Osteocyte (in vitro differentiated cells): ENCODE data around the gene NUCB1. TPM values are rescaled to one million over a fixed set of nuclear protein-coding genes. Genes with fewer than 3 reads are reported as not detected.
"Not testable (repeated sequence)": the region's sequence is repeated elsewhere in the genome, so short reads cannot be mapped to it uniquely, and the experiment has no call there.

Source experiments
- DNase-seq: peaks from one replicate; pipeline ENCODE4 v3.0.0; 2021; ENCODE audit warnings: mixed read lengths; ENCODE audit not compliant: unreplicated experiment; ENCODE audit errors: extremely low spot score
- H3K27ac Mint-ChIP-seq: one replicate; pipeline ENCODE4 v1.8.0; 2021; ENCODE audit warnings: mild to moderate bottlenecking, mixed read lengths; ENCODE audit not compliant: unreplicated experiment
- H3K27me3 Mint-ChIP-seq: one replicate; pipeline ENCODE4 v1.8.0; 2021; ENCODE audit warnings: mixed read lengths; ENCODE audit not compliant: unreplicated experiment
- H3K36me3 Mint-ChIP-seq: one replicate; pipeline ENCODE4 v1.8.0; 2021; ENCODE audit warnings: mixed read lengths; ENCODE audit not compliant: unreplicated experiment
- H3K4me1 Mint-ChIP-seq: one replicate; pipeline ENCODE4 v1.8.0; 2021; ENCODE audit warnings: mixed read lengths; ENCODE audit not compliant: unreplicated experiment
- H3K4me3 Mint-ChIP-seq: one replicate; pipeline ENCODE4 v1.8.0; 2021; ENCODE audit warnings: mild to moderate bottlenecking, moderate library complexity, mixed read lengths; ENCODE audit not compliant: unreplicated experiment
- H3K9me3 Mint-ChIP-seq: one replicate; pipeline ENCODE4 v1.8.0; 2021; ENCODE audit warnings: mixed read lengths; ENCODE audit not compliant: unreplicated experiment
- total RNA-seq: library from RNA; stranded (reverse); gene quantifications from 2 replicates; pipeline ENCODE4 v1.2.1, GENCODE V29; 2021
- TF ChIP-seq, protein P1 (sequence below): fragments of 200-600 bp; sonication (generic); IDR thresholded peaks from 2 replicates; pipeline ENCODE4 v1.5.0; 2021; ENCODE audit warnings: antibody characterized with exemption, mild to moderate bottlenecking, moderate library complexity

The NUCB1 gene
- total RNA-seq, 1 donor from 2014 or later: 260 TPM

DNA sequence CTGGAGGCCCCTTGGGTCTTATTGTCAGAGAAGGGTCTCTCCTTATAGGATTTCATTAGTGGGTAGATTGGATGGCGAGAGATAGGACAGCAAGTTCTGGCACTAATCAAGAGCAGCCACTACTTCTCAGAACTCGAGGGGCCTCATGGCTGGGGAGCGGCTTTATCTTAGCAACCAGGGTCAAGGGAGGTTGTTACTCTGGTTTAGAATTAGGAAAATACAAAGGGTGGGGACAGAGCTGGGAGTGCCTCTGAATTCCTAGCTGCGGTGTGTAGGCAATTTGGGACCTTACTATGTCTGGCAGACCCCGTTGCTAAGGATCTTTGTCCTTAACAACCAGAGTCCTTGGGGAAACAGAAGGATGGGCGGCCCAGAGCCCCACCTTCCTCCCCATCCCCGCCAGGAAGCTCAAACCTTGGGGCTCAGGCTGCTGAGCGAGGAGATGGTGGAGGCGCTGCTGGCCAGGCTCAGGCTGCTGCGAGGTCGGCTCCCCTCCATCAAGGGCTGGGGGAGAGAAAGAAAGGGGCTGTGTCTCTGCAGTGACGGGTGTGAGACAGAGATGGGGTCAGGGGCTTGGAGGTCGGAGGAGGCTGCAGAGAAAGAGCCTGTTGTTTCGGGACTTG lies 32.9 kb upstream of the NUCB1 start:
- no peak for DNase-seq
- peak overlapping the region; percentile 86 for H3K4me3 Mint-ChIP-seq
- H3K36me3 Mint-ChIP-seq: peaks cover 10% of the 10 kb centered on the region
- H3K9me3 Mint-ChIP-seq: no peaks in the 10 kb centered on the region
- peak overlapping the region; percentile 98 for H3K27ac Mint-ChIP-seq
- H3K27me3 Mint-ChIP-seq: no peaks in the 10 kb centered on the region
- H3K4me1 Mint-ChIP-seq: peaks cover 28% of the 10 kb centered on the region
- TF ChIP-seq, protein P1, sequence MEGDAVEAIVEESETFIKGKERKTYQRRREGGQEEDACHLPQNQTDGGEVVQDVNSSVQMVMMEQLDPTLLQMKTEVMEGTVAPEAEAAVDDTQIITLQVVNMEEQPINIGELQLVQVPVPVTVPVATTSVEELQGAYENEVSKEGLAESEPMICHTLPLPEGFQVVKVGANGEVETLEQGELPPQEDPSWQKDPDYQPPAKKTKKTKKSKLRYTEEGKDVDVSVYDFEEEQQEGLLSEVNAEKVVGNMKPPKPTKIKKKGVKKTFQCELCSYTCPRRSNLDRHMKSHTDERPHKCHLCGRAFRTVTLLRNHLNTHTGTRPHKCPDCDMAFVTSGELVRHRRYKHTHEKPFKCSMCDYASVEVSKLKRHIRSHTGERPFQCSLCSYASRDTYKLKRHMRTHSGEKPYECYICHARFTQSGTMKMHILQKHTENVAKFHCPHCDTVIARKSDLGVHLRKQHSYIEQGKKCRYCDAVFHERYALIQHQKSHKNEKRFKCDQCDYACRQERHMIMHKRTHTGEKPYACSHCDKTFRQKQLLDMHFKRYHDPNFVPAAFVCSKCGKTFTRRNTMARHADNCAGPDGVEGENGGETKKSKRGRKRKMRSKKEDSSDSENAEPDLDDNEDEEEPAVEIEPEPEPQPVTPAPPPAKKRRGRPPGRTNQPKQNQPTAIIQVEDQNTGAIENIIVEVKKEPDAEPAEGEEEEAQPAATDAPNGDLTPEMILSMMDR: no peak

DNA sequence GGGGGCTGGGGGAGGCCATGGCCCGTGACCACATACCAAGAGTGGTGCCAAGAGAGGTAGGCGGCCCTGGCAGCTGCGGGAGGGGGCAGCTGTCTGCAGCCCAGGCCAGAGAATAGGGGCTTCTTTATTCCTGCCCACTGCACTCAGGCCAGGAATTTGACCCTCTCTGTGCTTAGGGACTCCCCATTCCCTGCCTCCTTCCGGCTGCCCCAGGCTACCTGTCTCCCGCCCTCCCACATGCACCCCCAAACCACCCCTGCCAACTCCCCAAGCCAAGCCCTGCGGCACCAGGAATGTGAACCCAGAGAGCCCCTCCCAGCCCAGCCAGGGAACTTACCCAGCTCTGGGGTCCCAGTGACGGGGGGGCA lies 32.4 kb upstream of the NUCB1 start:
- no peaks in the 10 kb centered on the region for H3K9me3 Mint-ChIP-seq
- peaks cover 10% of the 10 kb centered on the region for H3K36me3 Mint-ChIP-seq
- peak overlapping the region; percentile 86 for H3K4me3 Mint-ChIP-seq
- peaks cover 28% of the 10 kb centered on the region for H3K4me1 Mint-ChIP-seq
- TF ChIP-seq, protein P1: no peak
- no peaks in the 10 kb centered on the region for H3K27me3 Mint-ChIP-seq
- no peak for DNase-seq
- peak overlapping the region; percentile 98 for H3K27ac Mint-ChIP-seq

DNA sequence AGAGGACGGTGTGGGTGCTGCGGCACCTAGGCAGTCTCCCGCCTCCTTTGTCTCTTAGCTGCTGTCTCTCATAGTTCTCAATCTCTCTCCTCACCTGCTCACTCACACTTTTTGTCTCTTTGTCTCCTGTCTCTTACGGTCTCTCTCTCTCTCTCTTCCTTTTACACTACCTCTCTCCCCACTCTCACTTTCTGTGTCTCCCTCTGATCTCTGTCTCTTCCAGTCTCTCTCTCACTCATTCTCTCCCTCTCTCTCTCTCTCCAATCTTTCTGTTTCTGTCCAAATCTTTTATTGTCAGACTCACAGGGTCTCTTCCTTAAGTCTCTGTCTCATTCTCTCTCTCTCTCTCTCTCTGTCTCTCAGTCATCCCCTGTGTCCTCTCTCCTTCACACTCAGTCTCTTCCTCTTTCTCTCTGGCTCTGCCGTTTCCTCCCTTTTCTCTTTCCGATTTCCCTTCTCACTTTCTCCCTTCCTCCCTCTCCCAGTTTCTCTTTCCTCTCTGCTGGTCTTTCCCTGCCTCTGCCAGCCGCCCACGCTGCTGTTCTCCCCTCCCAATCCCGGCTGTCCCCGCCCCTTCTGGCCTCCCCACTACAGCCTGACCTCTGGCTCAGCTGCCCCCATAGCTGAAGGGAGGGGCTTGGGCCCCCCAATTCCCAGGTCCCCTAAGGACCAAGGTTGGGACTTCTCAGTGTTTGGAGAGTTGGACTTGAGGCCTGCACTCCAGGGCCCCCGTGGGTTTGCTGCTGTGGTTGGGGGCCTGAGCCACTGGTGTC lies 31.8 kb upstream of the NUCB1 start, which contains the start of gene PLEKHA4:
PLEKHA4 (minus strand) TSS at position 504 of the 773 bp plus-strand sequence. CDS start 997 bp downstream, outside the sequence.
- Mint-ChIP-seq H3K9me3 (no peaks in the 10 kb centered on the region), H3K4me1 (peaks cover 30% of the 10 kb centered on the region), H3K4me3 (peak within 1 kb of the TSS; percentile 86), H3K27me3 (no peaks in the 10 kb centered on the region), H3K36me3 (peaks cover 11% of the 10 kb centered on the region), H3K27ac (peak within 1 kb of the TSS; percentile 98)
- no peak for DNase-seq
- TF ChIP-seq, protein P1: no peak

DNA sequence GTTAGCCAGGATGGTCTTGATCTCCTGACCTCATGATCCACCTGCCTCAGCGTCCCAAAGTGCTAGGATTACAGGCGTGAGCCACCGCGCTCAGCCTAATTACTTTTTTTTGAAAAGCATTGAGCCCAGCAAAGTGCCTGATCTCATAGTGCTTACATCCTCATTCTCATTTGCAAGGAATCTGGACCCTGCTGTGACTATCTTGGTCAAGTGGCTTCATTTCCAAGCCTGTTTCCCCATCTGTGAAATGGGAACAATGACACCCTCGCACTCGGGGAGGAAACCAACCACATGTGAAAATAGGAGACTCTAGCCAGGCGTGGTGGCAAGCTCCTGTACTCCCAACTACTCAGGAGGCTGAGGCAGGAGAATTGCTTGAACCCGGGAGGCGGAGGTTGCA lies 30.1 kb upstream of the NUCB1 start:
- Mint-ChIP-seq H3K4me3 (no peak overlapping the region), H3K27ac (no peak overlapping the region), H3K36me3 (peaks cover 23% of the 10 kb centered on the region), H3K9me3 (no peaks in the 10 kb centered on the region), H3K27me3 (no peaks in the 10 kb centered on the region), H3K4me1 (peaks cover 43% of the 10 kb centered on the region)
- DNase-seq: no peak
- TF ChIP-seq, protein P1: no peak

DNA sequence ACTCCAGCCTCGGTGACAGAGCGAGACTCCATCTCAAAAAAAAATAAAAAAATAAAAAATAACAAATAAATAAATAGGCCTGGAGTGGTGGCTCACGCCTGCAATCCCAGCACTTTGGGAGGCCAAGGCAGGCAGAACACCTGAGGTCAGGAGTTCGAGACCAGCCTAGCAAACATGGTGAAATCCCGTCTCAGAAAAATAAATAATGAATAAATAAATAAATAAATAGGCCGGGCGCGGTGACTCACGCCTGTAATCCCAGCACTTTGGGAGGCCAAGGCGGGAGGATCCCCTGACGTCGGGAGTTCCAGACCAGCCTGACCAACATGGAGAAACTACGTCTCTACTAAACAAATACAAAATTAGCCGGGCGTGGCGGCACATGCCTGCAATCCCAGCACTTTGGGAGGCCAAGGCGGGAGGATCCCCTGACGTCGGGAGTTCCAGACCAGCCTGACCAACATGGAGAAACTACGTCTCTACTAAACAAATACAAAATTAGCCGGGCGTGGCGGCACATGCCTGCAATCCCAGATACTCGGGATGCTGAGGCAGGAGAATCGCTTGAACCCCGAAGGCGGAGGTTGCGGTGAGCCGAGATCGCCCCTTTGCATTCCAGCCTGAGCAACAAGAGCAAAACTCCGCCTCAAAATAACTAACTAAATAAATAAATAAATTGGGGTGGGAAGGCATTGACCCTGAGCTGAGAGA lies 28.5 kb upstream of the NUCB1 start:
- not testable (repeated sequence) for DNase-seq, H3K27me3 Mint-ChIP-seq, H3K9me3 Mint-ChIP-seq
- H3K4me1 Mint-ChIP-seq: peaks cover 54% of the 10 kb centered on the region
- H3K27ac Mint-ChIP-seq: peak overlapping the region; percentile 100
- H3K36me3 Mint-ChIP-seq: peaks cover 36% of the 10 kb centered on the region
- peak overlapping the region; percentile 97 for H3K4me3 Mint-ChIP-seq
